WTC11 (cell line): ENCODE results near the gene OR5AU1. TPM values are rescaled to one million over a fixed set of nuclear protein-coding genes. Genes with fewer than 3 reads are reported as not detected.

Source experiments
- ATAC-seq: fragments of 200-7000 bp; cut with Tn5 transposase; 2 replicates; pipeline ENCODE4 v1.10.0; 2021; ENCODE audit warnings: mild to moderate bottlenecking, moderate library complexity
- CTCF ChIA-PET: fragments of 300-600 bp; sonication (Branson Sonifier 250); formaldehyde crosslinking; loops from one replicate; lab custom pipeline; 2021; ENCODE audit warnings: antibody characterized with exemption; lab: Charles Lee
- POLR2A ChIA-PET: fragments of 350-600 bp; sonication (Branson Sonifier 250); formaldehyde crosslinking; loops from one replicate; lab custom pipeline; 2021; ENCODE audit warnings: antibody characterized with exemption; lab: Charles Lee
- DNase-seq: peaks from one replicate; pipeline ENCODE4 v3.0.0; 2021; ENCODE audit warnings: low spot score
- H3K27ac Mint-ChIP-seq: 2 replicates; pipeline ENCODE4 v1.8.0; 2021; ENCODE audit warnings: mixed read lengths
- H3K27me3 Mint-ChIP-seq: 2 replicates; pipeline ENCODE4 v1.8.0; 2021; ENCODE audit warnings: low read depth, mild to moderate bottlenecking, moderate library complexity, mixed read lengths
- H3K36me3 Mint-ChIP-seq: 2 replicates; pipeline ENCODE4 v1.8.0; 2021; ENCODE audit warnings: mixed read lengths
- H3K4me1 Mint-ChIP-seq: 2 replicates; pipeline ENCODE4 v1.8.0; 2022; ENCODE audit warnings: mixed read lengths
- H3K4me3 Mint-ChIP-seq: 2 replicates; pipeline ENCODE4 v1.8.0; 2021; ENCODE audit warnings: mild to moderate bottlenecking, moderate library complexity, mixed read lengths
- H3K9me3 Mint-ChIP-seq: 2 replicates; pipeline ENCODE4 v1.8.0; 2021; ENCODE audit warnings: mixed read lengths
- ATF3 ChIP-seq: sonication (generic); formaldehyde crosslinking; conservative IDR thresholded peaks from 2 replicates; pipeline ENCODE4 v1.8.1; 2022; ENCODE audit warnings: mild to moderate bottlenecking, missing genetic modification reagents
- CREB1 ChIP-seq: sonication (generic); formaldehyde crosslinking; IDR thresholded peaks from 2 replicates; pipeline ENCODE4 v1.8.0; 2023; ENCODE audit warnings: mild to moderate bottlenecking, missing genetic modification reagents
- CREM ChIP-seq: sonication (generic); formaldehyde crosslinking; IDR thresholded peaks from 2 replicates; pipeline ENCODE4 v1.8.1; 2022; ENCODE audit warnings: mild to moderate bottlenecking, missing genetic modification reagents, moderate library complexity
- ELF4 ChIP-seq: sonication (generic); formaldehyde crosslinking; IDR thresholded peaks from 2 replicates; pipeline ENCODE4 v1.8.1; 2022; ENCODE audit warnings: low read depth, mild to moderate bottlenecking, moderate library complexity, missing genetic modification reagents
- FOXJ3 ChIP-seq: sonication (generic); formaldehyde crosslinking; IDR thresholded peaks from 2 replicates; pipeline ENCODE4 v1.9.0; 2021; ENCODE audit warnings: missing genetic modification reagents, mild to moderate bottlenecking, borderline replicate concordance
- GTF2I ChIP-seq: fragments of 250-450 bp; sonication (Bioruptor Pico); conservative IDR thresholded peaks from 2 replicates; pipeline ENCODE4 v1.4.0; 2021; ENCODE audit warnings: mild to moderate bottlenecking
- HMGXB4 ChIP-seq: sonication (generic); formaldehyde crosslinking; IDR thresholded peaks from 2 replicates; pipeline ENCODE4 v1.8.1; 2023; ENCODE audit warnings: mild to moderate bottlenecking, moderate library complexity, missing genetic modification reagents
- MYBL2 ChIP-seq: sonication (generic); formaldehyde crosslinking; IDR thresholded peaks from 2 replicates; pipeline ENCODE4 v1.8.1; 2023; ENCODE audit warnings: mild to moderate bottlenecking, moderate library complexity, missing genetic modification reagents
- NFE2L1 ChIP-seq: sonication (generic); formaldehyde crosslinking; IDR thresholded peaks from 2 replicates; pipeline ENCODE4 v1.8.1; 2023; ENCODE audit warnings: missing genetic modification reagents
- NR2C2 ChIP-seq: sonication (generic); formaldehyde crosslinking; IDR thresholded peaks from 2 replicates; pipeline ENCODE4 v1.8.0; 2022; ENCODE audit warnings: mild to moderate bottlenecking, missing genetic modification reagents
- PRDM15 ChIP-seq: sonication (generic); formaldehyde crosslinking; IDR thresholded peaks from 2 replicates; pipeline ENCODE4 v1.8.0; 2022; ENCODE audit warnings: missing genetic modification reagents
- PRRX2 ChIP-seq: fragments of 250-450 bp; sonication (Bioruptor Pico); IDR thresholded peaks from 2 replicates; pipeline ENCODE4 v1.8.0; 2021; ENCODE audit warnings: mild to moderate bottlenecking
- SMAD3 ChIP-seq: sonication (generic); formaldehyde crosslinking; IDR thresholded peaks from 2 replicates; pipeline ENCODE4 v1.8.0; 2022; ENCODE audit warnings: missing genetic modification reagents, mild to moderate bottlenecking, borderline replicate concordance
- SMAD4 ChIP-seq: sonication (generic); formaldehyde crosslinking; IDR thresholded peaks from 2 replicates; pipeline ENCODE4 v1.8.0; 2022; ENCODE audit warnings: mild to moderate bottlenecking, missing genetic modification reagents
- SP1 ChIP-seq: sonication (generic); formaldehyde crosslinking; conservative IDR thresholded peaks from 2 replicates; pipeline ENCODE4 v1.8.1; 2022; ENCODE audit warnings: missing genetic modification reagents
- TEAD1 ChIP-seq: sonication (generic); formaldehyde crosslinking; IDR thresholded peaks from 2 replicates; pipeline ENCODE4 v1.8.0; 2022; ENCODE audit warnings: mild to moderate bottlenecking, missing genetic modification reagents
- USF2 ChIP-seq: sonication (generic); formaldehyde crosslinking; IDR thresholded peaks from 2 replicates; pipeline ENCODE4 v1.8.1; 2023; ENCODE audit warnings: mild to moderate bottlenecking, missing genetic modification reagents, moderate library complexity
- ZNF671 ChIP-seq: fragments of 250-450 bp; sonication (Bioruptor Pico); IDR thresholded peaks from 2 replicates; pipeline ENCODE4 v1.8.0; 2021; ENCODE audit warnings: mild to moderate bottlenecking
- total RNA-seq: library from RNA; stranded (reverse); gene quantifications from 3 replicates; pipeline ENCODE4 v1.2.3, GENCODE V29; 2021
- TF ChIP-seq, protein P1 (sequence below): sonication (generic); formaldehyde crosslinking; IDR thresholded peaks from 2 replicates; pipeline ENCODE4 v1.8.0; 2022; ENCODE audit warnings: mild to moderate bottlenecking, missing genetic modification reagents
- TF ChIP-seq, protein P2 (sequence below): sonication (generic); formaldehyde crosslinking; IDR thresholded peaks from 2 replicates; pipeline ENCODE4 v1.8.0; 2023; ENCODE audit warnings: mild to moderate bottlenecking, missing genetic modification reagents
- TF ChIP-seq, protein P3 (sequence below): sonication (generic); formaldehyde crosslinking; IDR thresholded peaks from 2 replicates; pipeline ENCODE4 v1.8.1; 2022; ENCODE audit warnings: mild to moderate bottlenecking, missing genetic modification reagents, moderate library complexity, borderline replicate concordance
- TF ChIP-seq, protein P4 (sequence below): sonication (generic); formaldehyde crosslinking; IDR thresholded peaks from 2 replicates; pipeline ENCODE4 v1.8.1; 2023; ENCODE audit warnings: mild to moderate bottlenecking, missing genetic modification reagents
- TF ChIP-seq, protein P5 (sequence below): sonication (generic); formaldehyde crosslinking; IDR thresholded peaks from 2 replicates; pipeline ENCODE4 v1.8.0; 2022; ENCODE audit warnings: mild to moderate bottlenecking, missing genetic modification reagents

OR5AU1 gene
- total RNA-seq, 1 experiment from 2014 or later = not detected

GRCh38 chr14:21120686-21121085 lies 35.2 kb downstream of the OR5AU1 start:
- H3K4me1 Mint-ChIP-seq = peaks cover 7% of the 10 kb centered on the region
- H3K27me3 Mint-ChIP-seq = peaks cover 5% of the 10 kb centered on the region; the same call in 1 of the 2 replicates
- no peaks in the 10 kb centered on the region for H3K36me3 Mint-ChIP-seq
- TF ChIP-seq, protein P1, sequence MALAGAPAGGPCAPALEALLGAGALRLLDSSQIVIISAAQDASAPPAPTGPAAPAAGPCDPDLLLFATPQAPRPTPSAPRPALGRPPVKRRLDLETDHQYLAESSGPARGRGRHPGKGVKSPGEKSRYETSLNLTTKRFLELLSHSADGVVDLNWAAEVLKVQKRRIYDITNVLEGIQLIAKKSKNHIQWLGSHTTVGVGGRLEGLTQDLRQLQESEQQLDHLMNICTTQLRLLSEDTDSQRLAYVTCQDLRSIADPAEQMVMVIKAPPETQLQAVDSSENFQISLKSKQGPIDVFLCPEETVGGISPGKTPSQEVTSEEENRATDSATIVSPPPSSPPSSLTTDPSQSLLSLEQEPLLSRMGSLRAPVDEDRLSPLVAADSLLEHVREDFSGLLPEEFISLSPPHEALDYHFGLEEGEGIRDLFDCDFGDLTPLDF (CRISPR knock-in tag) = no peak
- TF ChIP-seq CREB1 (CRISPR knock-in tag) (no peak), CREM (CRISPR knock-in tag) (no peak), ATF3 (CRISPR knock-in tag) (no peak), ZNF671 (CRISPR knock-in tag) (no peak), ELF4 (CRISPR knock-in tag) (no peak), TEAD1 (no peak), SMAD3 (CRISPR knock-in tag) (no peak), PRRX2 (CRISPR knock-in tag) (no peak), SP1 (CRISPR knock-in tag) (no peak), PRDM15 (CRISPR knock-in tag) (no peak), SMAD4 (CRISPR knock-in tag) (no peak), HMGXB4 (CRISPR knock-in tag) (no peak)
- TF ChIP-seq, protein P2, sequence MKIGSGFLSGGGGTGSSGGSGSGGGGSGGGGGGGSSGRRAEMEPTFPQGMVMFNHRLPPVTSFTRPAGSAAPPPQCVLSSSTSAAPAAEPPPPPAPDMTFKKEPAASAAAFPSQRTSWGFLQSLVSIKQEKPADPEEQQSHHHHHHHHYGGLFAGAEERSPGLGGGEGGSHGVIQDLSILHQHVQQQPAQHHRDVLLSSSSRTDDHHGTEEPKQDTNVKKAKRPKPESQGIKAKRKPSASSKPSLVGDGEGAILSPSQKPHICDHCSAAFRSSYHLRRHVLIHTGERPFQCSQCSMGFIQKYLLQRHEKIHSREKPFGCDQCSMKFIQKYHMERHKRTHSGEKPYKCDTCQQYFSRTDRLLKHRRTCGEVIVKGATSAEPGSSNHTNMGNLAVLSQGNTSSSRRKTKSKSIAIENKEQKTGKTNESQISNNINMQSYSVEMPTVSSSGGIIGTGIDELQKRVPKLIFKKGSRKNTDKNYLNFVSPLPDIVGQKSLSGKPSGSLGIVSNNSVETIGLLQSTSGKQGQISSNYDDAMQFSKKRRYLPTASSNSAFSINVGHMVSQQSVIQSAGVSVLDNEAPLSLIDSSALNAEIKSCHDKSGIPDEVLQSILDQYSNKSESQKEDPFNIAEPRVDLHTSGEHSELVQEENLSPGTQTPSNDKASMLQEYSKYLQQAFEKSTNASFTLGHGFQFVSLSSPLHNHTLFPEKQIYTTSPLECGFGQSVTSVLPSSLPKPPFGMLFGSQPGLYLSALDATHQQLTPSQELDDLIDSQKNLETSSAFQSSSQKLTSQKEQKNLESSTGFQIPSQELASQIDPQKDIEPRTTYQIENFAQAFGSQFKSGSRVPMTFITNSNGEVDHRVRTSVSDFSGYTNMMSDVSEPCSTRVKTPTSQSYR (CRISPR knock-in tag) = no peak
- TF ChIP-seq, protein P3, sequence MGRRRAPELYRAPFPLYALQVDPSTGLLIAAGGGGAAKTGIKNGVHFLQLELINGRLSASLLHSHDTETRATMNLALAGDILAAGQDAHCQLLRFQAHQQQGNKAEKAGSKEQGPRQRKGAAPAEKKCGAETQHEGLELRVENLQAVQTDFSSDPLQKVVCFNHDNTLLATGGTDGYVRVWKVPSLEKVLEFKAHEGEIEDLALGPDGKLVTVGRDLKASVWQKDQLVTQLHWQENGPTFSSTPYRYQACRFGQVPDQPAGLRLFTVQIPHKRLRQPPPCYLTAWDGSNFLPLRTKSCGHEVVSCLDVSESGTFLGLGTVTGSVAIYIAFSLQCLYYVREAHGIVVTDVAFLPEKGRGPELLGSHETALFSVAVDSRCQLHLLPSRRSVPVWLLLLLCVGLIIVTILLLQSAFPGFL (CRISPR knock-in tag) = no peak
- CTCF ChIA-PET = no interaction called here
- ATAC-seq (no peak), DNase-seq (no peak)
- peaks cover 7% of the 10 kb centered on the region; the same call in 1 of the 2 replicates for H3K9me3 Mint-ChIP-seq
- POLR2A ChIA-PET = no interaction called here
- no peak overlapping the region for H3K4me3 Mint-ChIP-seq
- no peak overlapping the region for H3K27ac Mint-ChIP-seq

DNA sequence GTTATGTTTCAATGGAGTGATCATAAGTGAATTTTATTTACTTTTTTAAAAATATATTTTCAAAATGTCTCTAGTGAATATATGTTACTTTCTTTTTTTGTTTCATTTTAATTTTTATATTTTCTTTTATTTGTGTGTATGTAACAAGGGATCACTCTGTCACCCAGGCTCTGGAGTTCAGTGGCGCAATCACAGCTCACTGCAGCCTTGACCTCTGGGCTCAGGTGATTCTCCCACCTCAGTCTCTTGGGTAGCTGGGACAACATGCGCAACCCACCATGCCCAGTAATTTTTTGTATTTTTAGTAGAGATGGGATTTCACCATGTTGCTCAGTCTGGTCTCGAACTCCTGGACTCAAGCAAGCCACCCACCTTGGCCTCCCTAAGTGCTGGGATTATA lies 36.9 kb downstream of the OR5AU1 start:
- 0 out of 2 replicates have a peak, but pooled peaks cover 5% of the 10 kb centered on the region for H3K27me3 Mint-ChIP-seq
- POLR2A ChIA-PET = no interaction called here
- peaks cover 7% of the 10 kb centered on the region for H3K4me1 Mint-ChIP-seq
- no peak for TF ChIP-seq MYBL2 (CRISPR knock-in tag)
- TF ChIP-seq PRRX2 (CRISPR knock-in tag) = no peak
- TF ChIP-seq FOXJ3 (CRISPR knock-in tag) = no peak
- no peak for TF ChIP-seq NFE2L1 (CRISPR knock-in tag)
- no peak for TF ChIP-seq USF2 (CRISPR knock-in tag)
- TF ChIP-seq GTF2I (CRISPR knock-in tag) = no peak
- TF ChIP-seq, protein P4, sequence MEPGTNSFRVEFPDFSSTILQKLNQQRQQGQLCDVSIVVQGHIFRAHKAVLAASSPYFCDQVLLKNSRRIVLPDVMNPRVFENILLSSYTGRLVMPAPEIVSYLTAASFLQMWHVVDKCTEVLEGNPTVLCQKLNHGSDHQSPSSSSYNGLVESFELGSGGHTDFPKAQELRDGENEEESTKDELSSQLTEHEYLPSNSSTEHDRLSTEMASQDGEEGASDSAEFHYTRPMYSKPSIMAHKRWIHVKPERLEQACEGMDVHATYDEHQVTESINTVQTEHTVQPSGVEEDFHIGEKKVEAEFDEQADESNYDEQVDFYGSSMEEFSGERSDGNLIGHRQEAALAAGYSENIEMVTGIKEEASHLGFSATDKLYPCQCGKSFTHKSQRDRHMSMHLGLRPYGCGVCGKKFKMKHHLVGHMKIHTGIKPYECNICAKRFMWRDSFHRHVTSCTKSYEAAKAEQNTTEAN (CRISPR knock-in tag) = no peak
- TF ChIP-seq, protein P5, sequence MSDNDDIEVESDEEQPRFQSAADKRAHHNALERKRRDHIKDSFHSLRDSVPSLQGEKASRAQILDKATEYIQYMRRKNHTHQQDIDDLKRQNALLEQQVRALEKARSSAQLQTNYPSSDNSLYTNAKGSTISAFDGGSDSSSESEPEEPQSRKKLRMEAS = no peak
- TF ChIP-seq NR2C2 (CRISPR knock-in tag) = no peak

More for the DNA sequence above, 36.9 kb downstream of the OR5AU1 start:
- CTCF ChIA-PET = no interaction called here
- Mint-ChIP-seq H3K9me3 (no peaks in the 10 kb centered on the region), H3K36me3 (no peaks in the 10 kb centered on the region), H3K4me3 (no peak overlapping the region), H3K27ac (no peak overlapping the region)
- DNase-seq = no peak
- no peak for ATAC-seq
